ENCODE measurements around the gene GRID1.

The GRID1 gene

DNA sequence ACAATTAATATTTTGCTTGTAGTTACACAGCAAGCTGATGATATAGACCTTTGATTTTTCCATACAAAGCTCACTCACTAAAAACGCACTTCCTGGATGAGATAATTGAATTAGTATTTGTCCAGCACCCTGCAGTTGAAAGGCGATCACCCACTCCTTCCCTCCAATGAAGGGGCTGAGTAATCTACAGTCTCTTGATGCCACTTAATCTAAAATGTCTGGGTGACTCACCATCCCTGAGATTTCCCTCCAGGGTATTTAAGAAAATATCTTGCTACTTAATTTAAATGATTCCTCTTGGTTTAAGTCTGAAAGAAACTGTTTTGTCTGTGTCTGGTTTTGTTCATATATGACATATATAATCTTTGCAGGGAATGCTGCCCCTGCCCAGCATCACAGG is 515.3 kb downstream of the GRID1 start:
- H3K27me3 ChIP-seq (ENCODE audit: insufficient read depth, low read length) = no peaks in the 10 kb centered on the region
- no peak overlapping the region for H3K27ac ChIP-seq (ENCODE audit: low read depth, low read length, poor library complexity, severe bottlenecking)
- no peaks in the 10 kb centered on the region for H3F3A ChIP-seq (ENCODE audit: insufficient read depth, low read length)
- no peak overlapping the region for H3K4me2 ChIP-seq (ENCODE audit: low read length)
- TF ChIP-seq EZH2 (IDR thresholded peaks at IDR 0.05; ENCODE audit: borderline replicate concordance, low read length) (no peak), CTCF (IDR thresholded peaks at IDR 0.05; ENCODE audit: low read length) (no peak)
- H3K9me3 ChIP-seq (ENCODE audit: low read length) = no peaks in the 10 kb centered on the region
- no peaks in the 10 kb centered on the region for H4K20me1 ChIP-seq (ENCODE audit: insufficient read depth, low read length)
- no peak overlapping the region for H3K9ac ChIP-seq (ENCODE audit: low read length)
- H3K36me3 ChIP-seq (ENCODE audit: insufficient read depth, low read length) = no peaks in the 10 kb centered on the region
- no peaks in the 10 kb centered on the region for H3K4me1 ChIP-seq (ENCODE audit: insufficient read depth, low read length, severe bottlenecking)
- no peak overlapping the region for H2AFZ ChIP-seq (ENCODE audit: low read length)
- no peaks in the 10 kb centered on the region for H3K9me2 ChIP-seq (ENCODE audit: low read depth, low read length)
- H3K79me2 ChIP-seq (ENCODE audit: insufficient read depth, low read length) = no peaks in the 10 kb centered on the region
- no peak overlapping the region for H3K4me3 ChIP-seq (ENCODE audit: low read depth, low read length, poor library complexity, severe bottlenecking)

- H3K9me2 ChIP-seq (ENCODE audit: low read depth, low read length) = no peaks in the 10 kb centered on the region
- no peak overlapping the region for H2AFZ ChIP-seq (ENCODE audit: low read length)
- no peaks in the 10 kb centered on the region for H3K79me2 ChIP-seq (ENCODE audit: insufficient read depth, low read length)
- no peaks in the 10 kb centered on the region for H3K9me3 ChIP-seq (ENCODE audit: low read length)
- no peak overlapping the region for H3K4me3 ChIP-seq (ENCODE audit: low read depth, low read length, poor library complexity, severe bottlenecking)
- no peaks in the 10 kb centered on the region for H3F3A ChIP-seq (ENCODE audit: insufficient read depth, low read length)
- H4K20me1 ChIP-seq (ENCODE audit: insufficient read depth, low read length) = no peaks in the 10 kb centered on the region
- H3K4me2 ChIP-seq (ENCODE audit: low read length) = no peak overlapping the region
- TF ChIP-seq CTCF (IDR thresholded peaks at IDR 0.05; ENCODE audit: low read length) (no peak), EZH2 (IDR thresholded peaks at IDR 0.05; ENCODE audit: borderline replicate concordance, low read length) (no peak)
- H3K27ac ChIP-seq (ENCODE audit: low read depth, low read length, poor library complexity, severe bottlenecking) = no peak overlapping the region
- no peaks in the 10 kb centered on the region for H3K36me3 ChIP-seq (ENCODE audit: insufficient read depth, low read length)
- H3K4me1 ChIP-seq (ENCODE audit: insufficient read depth, low read length, severe bottlenecking) = no peaks in the 10 kb centered on the region
- no peaks in the 10 kb centered on the region for H3K27me3 ChIP-seq (ENCODE audit: insufficient read depth, low read length)
- H3K9ac ChIP-seq (ENCODE audit: low read length) = no peak overlapping the region
Measured at GRCh38 chr10:85850736-85851135, 515.9 kb downstream of the GRID1 start.

- H3K27ac ChIP-seq (ENCODE audit: low read depth, low read length, poor library complexity, severe bottlenecking) = no peak overlapping the region
- no peaks in the 10 kb centered on the region for H3K27me3 ChIP-seq (ENCODE audit: insufficient read depth, low read length)
- H3K4me3 ChIP-seq (ENCODE audit: low read depth, low read length, poor library complexity, severe bottlenecking) = no peak overlapping the region
- H3F3A ChIP-seq (ENCODE audit: insufficient read depth, low read length) = no peaks in the 10 kb centered on the region
- no peaks in the 10 kb centered on the region for H3K36me3 ChIP-seq (ENCODE audit: insufficient read depth, low read length)
- no peaks in the 10 kb centered on the region; the same call in 1 of the 2 replicates for H3K9me2 ChIP-seq (ENCODE audit: low read depth, low read length)
- no peak overlapping the region for H2AFZ ChIP-seq (ENCODE audit: low read length)
- H3K9ac ChIP-seq (ENCODE audit: low read length) = no peak overlapping the region
- no peaks in the 10 kb centered on the region for H3K4me1 ChIP-seq (ENCODE audit: insufficient read depth, low read length, severe bottlenecking)
- H3K79me2 ChIP-seq (ENCODE audit: insufficient read depth, low read length) = no peaks in the 10 kb centered on the region
- H3K4me2 ChIP-seq (ENCODE audit: low read length) = no peak overlapping the region
- no peaks in the 10 kb centered on the region for H4K20me1 ChIP-seq (ENCODE audit: insufficient read depth, low read length)
- no peak for TF ChIP-seq CTCF (IDR thresholded peaks at IDR 0.05; ENCODE audit: low read length)
- TF ChIP-seq EZH2 (IDR thresholded peaks at IDR 0.05; ENCODE audit: borderline replicate concordance, low read length) = no peak
- no peaks in the 10 kb centered on the region for H3K9me3 ChIP-seq (ENCODE audit: low read length)
Measured at GRCh38 chr10:85849315-85849714, 517.3 kb downstream of the GRID1 start.
